ENCODE data around the gene KCNAB2.

DNA sequence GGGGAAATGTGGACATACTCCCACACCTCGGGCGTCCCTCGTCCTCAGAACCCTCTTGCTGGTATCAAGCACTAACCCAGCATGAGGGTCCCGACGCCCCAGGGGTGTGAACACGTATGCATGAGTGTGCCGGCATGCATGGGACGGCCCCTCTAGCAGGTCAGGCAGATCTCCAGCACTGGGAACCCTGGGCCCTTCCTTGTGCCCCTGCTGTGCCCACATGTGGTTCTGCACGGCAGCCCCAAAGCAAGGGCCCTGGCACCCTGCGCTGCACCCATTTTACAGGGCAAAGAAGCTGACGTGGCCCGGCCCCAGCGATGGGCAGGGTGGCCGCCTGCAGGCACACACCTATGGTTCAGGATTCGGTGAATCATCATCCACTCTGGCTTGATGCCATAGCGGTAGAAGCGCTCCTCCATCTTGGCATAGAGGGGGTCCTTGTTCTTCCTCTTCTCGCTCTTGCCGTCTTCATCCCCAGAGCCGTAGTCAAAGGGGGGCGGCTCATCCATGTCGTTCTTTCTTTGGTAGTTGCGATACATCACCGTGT lies 100.2 kb downstream of the KCNAB2 start:
- TF ChIP-seq CTCF (IDR thresholded peaks at IDR 0.05) (no peak), ZFX (IDR thresholded peaks at IDR 0.05; ENCODE audit: borderline replicate concordance) (no peak)
